ENCODE data around the gene BCKDK. TPM values are rescaled to one million over a fixed set of nuclear protein-coding genes. Genes with fewer than 3 reads are reported as not detected.

BCKDK gene
- total RNA-seq, 1 experiment from 2014 or later: 47.7 TPM

GRCh38 chr16:31113121-31114120 lies 5.2 kb downstream of the BCKDK start:
- Histone ChIP-seq H3K27me3 (ENCODE audit: low read length) (no peaks in the 10 kb centered on the region), H2AFZ (ENCODE audit: low read length) (no peak overlapping the region), H3K9me2 (replicated peaks; ENCODE audit: low read length) (no peaks in the 10 kb centered on the region), H3F3A (ENCODE audit: low read length, unreplicated experiment) (no peaks in the 10 kb centered on the region), H3K36me3 (ENCODE audit: low read depth, low read length) (peaks cover 9% of the 10 kb centered on the region; the same call in 1 of the 2 replicates), H3K4me1 (ENCODE audit: insufficient read depth, low read length) (peaks cover 21% of the 10 kb centered on the region), H3K79me2 (ENCODE audit: low read length) (peaks cover 24% of the 10 kb centered on the region), H3K27ac (ENCODE audit: low read length) (no peak overlapping the region), H3K9ac (ENCODE audit: low read length) (no peak overlapping the region), H3K4me3 (ENCODE audit: low read length) (no peak overlapping the region), H3K4me2 (ENCODE audit: low read length) (no peak overlapping the region), H3K9me3 (ENCODE audit: low read length) (no peaks in the 10 kb centered on the region), H4K20me1 (ENCODE audit: low read length) (no peaks in the 10 kb centered on the region; the same call in 1 of the 2 replicates)
- DNase-seq (peak; percentile 36), ATAC-seq (no peak)
- CTCF ChIA-PET: interaction anchor here (1.7 kb wide), 1 partner anchor 29 kb away, joined by 5 read pairs; no protein-coding TSS in a partner anchor
- TF ChIP-seq EZH2phosphoT487 (IDR thresholded peaks at IDR 0.05; ENCODE audit: borderline replicate concordance, low read length) (no peak), EZH2 (IDR thresholded peaks at IDR 0.05; ENCODE audit: low read length, unreplicated experiment) (no peak), CTCF (conservative IDR thresholded peaks at IDR 0.05; ENCODE audit: low read depth, low read length) (no peak)
- no TSS peak for BruUV-seq (replicated peaks)
- intact Hi-C loops (cut with micrococcal nuclease): no loop called here
- POLR2A ChIA-PET (ENCODE audit: unreplicated experiment): no interaction called here

- TF ChIP-seq EZH2 (IDR thresholded peaks at IDR 0.05; ENCODE audit: low read length, unreplicated experiment): no peak
- TF ChIP-seq CTCF (conservative IDR thresholded peaks at IDR 0.05; ENCODE audit: low read depth, low read length): no peak
- TF ChIP-seq EZH2phosphoT487 (IDR thresholded peaks at IDR 0.05; ENCODE audit: borderline replicate concordance, low read length): no peak
- ChIA-PET CTCF (interaction anchor here (1.7 kb wide), 1 partner anchor 28 kb away, joined by 5 read pairs; no protein-coding TSS in a partner anchor), POLR2A (ENCODE audit: unreplicated experiment) (interaction anchor here (0.7 kb wide), 1 partner anchor 607 kb away, joined by 4 read pairs; no protein-coding TSS in a partner anchor)
- DNase-seq (no peak), ATAC-seq (no peak)
- Histone ChIP-seq H2AFZ (ENCODE audit: low read length) (no peak overlapping the region), H3K79me2 (ENCODE audit: low read length) (peaks cover 27% of the 10 kb centered on the region), H3K27me3 (ENCODE audit: low read length) (no peaks in the 10 kb centered on the region), H3F3A (ENCODE audit: low read length, unreplicated experiment) (no peaks in the 10 kb centered on the region), H3K9me2 (replicated peaks; ENCODE audit: low read length) (no peaks in the 10 kb centered on the region), H3K4me2 (ENCODE audit: low read length) (no peak overlapping the region), H3K4me3 (ENCODE audit: low read length) (no peak overlapping the region), H3K9ac (ENCODE audit: low read length) (no peak overlapping the region), H4K20me1 (ENCODE audit: low read length) (no peaks in the 10 kb centered on the region; the same call in 1 of the 2 replicates), H3K36me3 (ENCODE audit: low read depth, low read length) (peaks cover 9% of the 10 kb centered on the region; the same call in 1 of the 2 replicates), H3K9me3 (ENCODE audit: low read length) (no peaks in the 10 kb centered on the region), H3K4me1 (ENCODE audit: insufficient read depth, low read length) (peaks cover 21% of the 10 kb centered on the region), H3K27ac (ENCODE audit: low read length) (no peak overlapping the region)
- intact Hi-C loops (cut with micrococcal nuclease): no loop called here
- BruUV-seq (replicated peaks): no TSS peak
Observed at GRCh38 chr16:31114468-31114867, 6.3 kb downstream of the BCKDK start.
